Ureter (tissue), 1 donor: ENCODE data around the gene TMEM229B. TPM values are rescaled to one million over a fixed set of nuclear protein-coding genes. Genes with fewer than 3 reads are reported as not detected.

Experiments
- DNase-seq: peaks from one replicate; pipeline ENCODE4 v3.0.0-alpha.2; 2020; ENCODE audit warnings: low spot score
- total RNA-seq: library from RNA; stranded (reverse); gene quantifications from one replicate; pipeline ENCODE4 v1.2.4, GENCODE V29; 2023
- donor health status: DM: yes; HTN: yes; CAD: no.

Gene TMEM229B
- total RNA-seq, 1 donor from 2014 or later: 24.7 TPM

DNA sequence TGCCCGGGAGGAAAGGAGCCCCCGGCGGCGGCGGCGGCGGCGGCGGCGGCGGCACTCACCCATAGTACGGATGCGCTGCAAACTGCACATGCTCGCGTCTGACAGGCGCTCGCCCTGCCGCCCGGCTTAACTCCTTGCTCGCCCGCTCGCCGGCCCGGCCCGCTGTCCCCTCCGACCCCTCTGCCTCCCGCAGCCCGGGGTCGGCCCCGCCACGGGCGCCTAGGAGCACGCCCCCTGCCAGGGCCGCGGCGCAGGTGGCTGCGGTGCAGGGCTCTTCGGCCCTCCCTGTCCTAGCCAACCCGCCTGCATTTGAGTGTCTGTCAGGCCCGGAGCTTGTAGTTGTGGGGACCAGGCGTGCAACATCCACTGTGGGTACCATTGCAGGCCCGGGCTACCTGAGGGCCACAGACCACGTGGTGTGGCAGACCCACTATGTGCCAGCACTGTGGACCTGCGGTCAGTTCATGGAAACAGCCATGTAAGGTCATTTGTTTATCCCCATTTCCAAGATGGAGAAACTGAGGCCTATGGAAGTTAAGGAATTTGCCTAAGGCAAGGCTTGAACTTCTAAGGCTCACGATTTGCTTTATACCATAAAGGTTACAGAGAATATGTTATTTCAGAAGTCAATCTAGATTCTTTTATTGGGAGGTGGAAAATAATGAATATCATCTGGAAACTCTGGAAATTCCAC, 27.0 kb upstream of the TMEM229B start:
- DNase-seq: no peak

DNA sequence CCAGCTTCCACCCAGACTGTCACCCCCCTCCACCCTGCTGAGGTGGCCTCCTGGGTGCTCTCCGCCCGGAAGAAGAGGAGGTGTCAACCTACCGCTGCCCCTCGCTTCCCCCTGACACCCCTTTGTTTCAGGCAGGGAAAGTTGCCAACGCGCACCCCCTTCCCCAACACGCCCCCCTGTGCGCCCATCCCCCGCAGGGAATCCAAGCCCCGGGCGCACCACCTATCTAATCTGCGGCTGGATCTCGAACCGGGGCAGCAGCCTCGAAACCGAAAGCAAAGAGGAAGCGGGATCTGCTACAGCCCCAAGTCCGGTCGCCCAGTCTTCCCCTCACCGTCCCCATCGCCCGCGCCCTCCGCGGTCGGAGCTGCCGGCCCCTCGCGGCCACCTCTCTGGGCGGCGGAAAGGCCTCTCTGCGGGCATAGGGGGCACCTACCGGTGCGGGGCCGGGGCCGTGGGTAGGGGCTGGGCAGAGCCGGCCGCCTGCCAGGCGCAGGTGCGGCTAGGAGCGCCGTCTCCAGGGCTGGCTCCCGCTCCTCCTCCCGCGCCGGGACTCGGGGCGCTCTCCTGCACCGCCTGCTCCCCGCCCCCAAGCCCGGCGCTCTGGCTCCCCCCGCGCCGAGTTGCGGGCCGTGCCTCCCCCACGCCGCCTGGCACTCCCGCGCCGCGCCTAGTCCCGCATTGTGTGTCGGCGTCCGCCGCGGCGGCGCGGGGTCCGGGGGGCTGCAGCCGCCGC, 26.3 kb upstream of the TMEM229B start:
- peak; percentile 54 for DNase-seq

DNA sequence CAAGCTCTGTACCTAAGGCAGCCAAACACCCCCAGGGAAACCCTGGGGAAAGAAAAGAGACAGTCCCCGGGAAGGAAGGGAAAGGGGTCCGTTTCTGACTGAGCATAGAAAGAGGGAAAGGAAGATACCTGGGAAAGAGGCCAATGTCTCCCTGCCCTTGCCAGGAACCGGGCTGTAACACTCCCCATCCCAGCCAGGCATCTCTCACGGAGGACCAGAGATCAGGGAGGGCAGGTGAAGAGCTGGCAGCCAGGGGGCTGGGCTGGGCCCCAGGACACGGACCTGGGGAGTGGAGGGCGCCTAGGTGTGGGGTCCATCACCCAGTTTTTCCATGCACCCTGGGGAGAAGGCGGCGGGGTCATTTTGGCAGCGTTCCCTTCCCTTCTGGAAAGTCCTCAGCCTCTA, 25.7 kb upstream of the TMEM229B start:
- DNase-seq: no peak

DNA sequence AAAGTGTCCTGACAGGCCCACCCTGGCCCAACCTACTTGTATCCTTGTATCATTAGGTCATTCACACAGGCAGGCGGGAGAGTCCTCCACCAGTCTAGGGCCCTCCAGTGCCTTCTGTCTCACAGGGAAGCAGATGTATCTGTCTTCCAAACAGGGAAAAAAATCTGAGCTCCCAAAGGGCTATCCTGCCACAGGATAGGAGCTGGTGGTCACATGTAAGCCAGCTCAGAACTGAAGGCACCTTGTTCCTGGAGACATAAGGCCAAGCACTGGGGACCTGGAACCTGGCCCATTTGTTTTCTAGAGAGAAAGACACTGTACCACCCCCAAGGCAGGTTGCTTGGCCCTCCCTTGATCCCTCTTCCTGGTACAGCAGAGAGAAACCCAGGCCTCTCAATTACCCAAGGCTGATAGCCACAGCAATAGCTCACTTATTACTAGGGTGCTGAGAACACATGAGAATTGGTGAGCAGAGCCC, 25.1 kb upstream of the TMEM229B start:
- no peak for DNase-seq

DNA sequence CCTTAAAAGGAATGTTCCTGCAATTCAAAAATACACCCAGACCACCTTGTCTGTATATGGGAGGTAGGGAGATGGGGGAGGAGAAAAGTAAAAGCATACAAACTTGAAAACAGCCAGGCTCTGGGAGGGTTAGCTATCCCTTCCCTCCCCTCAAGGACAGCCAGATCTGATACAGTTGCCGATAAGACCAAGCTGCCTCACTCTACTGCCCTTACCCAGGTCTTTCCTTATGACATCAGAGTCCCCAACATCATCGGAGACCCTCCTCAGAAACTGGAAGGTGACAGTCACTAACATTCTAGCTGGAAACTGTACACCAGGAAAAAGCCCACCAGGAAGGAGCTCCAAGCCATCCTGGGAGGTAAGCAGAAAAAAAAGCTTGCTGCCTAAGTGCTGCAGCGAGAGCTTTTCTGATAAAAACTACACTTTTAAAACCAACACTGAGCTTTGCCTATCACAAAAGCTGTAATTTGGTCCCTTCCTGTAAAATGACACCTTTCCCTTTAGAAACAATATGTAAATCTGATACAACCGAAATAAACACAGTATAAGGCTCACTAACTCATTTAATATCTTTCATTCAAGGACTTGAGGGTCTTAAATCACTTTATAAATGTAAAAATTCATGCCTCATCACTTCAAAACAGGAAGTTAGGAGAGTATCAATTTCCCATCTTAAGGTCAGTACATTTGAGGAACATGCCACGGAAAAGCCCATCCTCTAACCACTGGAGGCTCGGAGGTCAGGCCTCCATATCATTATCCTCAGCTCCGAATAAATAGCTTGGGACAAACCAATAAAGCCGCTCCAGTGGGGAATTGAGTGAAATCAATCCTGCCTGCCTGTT, 24.2 kb upstream of the TMEM229B start:
- DNase-seq: no peak

DNA sequence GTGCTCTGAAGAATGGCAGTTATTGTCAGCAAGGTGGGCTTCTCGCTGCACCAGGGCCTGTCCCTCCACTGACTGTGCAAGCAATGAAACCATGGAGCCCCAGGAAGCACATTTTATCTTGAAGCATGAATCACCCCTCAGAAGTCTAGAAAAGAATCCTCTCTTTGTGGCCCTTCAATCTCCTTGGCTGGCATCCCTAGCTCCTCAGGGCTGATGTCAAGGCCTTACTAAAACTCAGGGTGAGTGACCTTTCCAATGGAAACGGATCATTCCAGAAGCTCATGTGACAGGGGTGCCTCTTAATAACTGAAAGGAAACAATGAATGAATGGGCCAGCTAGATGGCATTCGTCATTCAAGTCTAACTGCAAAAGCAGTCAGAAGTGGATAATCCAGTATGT, 22.3 kb upstream of the TMEM229B start:
- no peak for DNase-seq

DNA sequence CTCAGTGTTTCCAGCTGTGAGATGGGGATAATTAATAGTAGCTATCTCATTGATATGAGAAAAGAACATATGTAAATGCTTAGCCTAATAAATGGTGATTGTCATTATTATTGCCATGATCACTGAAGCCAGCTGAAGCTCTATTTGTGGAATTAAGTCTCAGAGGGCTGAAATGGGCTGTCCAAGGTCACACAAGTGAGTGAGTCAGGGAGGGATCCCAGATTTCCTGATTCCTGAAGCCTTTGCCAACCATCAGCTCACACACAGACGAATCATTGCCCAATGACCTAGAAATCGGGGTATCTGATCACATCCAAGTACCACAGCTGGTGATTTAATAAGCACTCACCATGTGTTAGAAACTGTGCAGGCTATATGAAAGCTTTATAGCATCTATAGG, 21.6 kb upstream of the TMEM229B start:
- no peak for DNase-seq

DNA sequence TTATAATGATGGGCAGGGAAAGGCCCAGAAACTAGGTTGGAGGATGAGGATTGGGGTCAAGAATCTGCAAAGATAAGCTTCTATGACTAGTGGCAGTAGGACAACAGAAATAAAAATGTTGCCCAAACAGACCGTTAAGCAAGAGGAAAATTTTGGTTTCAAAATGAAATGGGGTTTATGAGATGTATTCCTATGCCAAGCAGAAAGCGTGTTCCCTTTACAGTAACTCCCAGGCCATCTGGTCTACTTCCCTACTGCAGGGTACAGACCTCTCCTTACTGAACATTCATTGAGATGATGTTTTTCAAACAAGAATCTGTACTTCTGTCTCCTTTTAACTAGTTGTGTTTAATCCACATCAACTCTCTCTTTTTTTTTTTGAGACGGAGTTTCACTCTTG, 20.4 kb upstream of the TMEM229B start:
- no peak for DNase-seq

DNA sequence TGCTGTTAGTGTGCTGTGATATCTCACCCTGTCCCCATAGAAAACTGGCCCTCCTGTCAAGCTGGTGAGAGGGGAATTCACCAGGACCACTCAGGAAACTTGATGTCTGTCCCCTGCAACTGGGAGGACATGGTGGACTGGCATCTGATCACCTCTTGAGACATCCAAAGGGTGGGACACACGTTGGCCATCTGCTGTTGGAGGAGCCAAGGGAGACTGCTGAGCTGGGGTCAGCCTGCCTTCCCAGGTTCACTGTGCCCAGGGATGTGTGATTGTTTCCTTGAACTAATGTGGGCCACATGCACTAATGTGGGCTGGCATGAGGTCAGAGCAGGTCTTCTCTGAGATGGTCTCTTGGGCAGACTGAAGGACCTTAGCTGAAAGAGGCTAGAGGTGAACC, 16.7 kb upstream of the TMEM229B start:
- no peak for DNase-seq

DNA sequence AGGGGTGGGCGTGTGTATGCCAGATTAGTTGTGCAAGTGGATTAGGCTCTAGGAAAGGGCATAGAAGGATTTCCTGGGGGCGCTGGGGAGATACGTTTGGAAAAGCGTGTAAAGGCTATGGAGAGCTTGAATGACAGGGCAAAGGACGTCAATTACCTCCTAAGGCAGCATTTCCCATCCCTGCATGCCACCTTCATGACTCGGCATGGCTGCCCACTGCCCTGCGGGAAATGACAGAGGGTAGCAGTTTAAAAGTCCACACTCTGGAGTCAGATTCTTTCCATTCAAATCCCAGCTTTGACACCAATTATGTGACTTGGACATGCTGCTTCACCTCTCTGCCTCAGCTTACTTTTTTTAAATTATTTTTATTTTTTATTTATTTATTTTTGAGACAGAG, 14.8 kb upstream of the TMEM229B start:
- no peak for DNase-seq

DNA sequence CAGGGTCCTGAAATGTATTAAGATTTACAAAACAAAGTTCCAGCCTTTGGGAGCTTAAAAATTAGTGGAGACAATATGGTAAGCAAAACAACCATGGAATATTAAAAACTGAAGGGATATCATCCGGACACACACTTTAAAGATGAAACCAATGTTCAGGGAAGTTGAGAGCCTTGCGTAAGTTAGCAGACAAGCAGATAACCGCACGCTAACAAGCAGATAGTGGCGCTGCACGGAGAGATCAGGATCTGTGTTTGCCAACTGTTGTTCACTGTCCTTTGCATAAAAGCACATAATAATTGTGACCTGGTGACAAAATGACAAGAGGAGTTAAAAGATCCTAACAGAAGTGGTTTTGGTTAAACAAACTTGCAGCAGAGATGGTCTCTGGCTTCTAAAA, 14.3 kb upstream of the TMEM229B start:
- no peak for DNase-seq

DNA sequence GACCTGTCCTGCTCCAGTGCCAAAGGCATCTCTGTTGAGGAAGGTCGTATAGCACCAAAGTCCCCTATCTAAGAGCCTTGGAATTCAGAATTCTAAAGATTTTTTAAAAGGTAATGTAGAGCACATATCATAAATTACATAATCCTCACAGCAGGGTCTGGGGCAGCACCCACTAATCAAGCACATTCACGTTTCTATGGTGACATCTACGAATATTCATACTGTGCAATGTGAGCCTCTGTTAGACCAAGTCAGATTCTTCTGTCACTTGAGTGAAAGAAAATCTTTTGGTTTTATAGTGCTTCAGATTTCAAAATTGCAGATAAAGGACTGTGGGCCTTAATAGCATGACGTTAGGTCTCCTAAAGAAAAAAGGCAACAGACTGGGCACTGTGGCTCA, 13.1 kb upstream of the TMEM229B start:
- no peak for DNase-seq

DNA sequence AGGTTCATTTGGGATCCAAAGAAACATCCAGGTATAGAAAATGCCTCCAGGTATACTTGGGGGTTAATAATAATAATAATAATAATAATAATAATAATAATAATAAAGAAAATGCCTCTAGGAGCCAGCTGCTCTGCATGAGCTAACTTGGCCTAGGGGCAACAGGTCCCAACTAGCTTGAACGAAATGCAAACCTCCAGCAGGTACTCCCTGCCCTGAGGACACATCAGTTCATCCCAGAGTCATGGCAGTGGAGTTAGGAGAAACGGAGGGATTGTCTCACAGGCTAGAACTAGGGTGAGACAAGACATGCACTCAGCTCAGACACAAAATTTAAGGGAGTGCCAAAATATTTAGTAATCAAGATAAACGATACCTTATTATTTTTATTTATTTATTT, 12.5 kb upstream of the TMEM229B start:
- DNase-seq: no peak

DNA sequence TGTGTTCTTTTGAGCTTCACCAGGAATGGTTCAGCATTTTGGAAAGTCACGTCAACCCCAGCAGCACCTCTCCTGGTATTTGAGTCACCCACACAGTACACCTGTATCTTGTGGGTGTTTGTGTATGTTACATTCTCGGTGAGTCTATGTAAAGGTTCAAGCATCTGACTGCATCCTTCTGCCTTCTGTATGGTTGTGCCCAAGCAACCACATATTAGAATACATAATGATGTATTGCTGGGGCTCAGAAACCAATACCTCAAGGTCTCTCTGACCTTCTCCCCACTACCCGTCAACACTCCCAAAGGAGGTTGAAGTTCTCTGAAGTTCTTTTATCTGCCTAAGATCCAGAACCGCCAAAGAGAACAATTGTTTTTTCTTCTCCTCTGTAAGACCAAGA, 9.2 kb upstream of the TMEM229B start:
- no peak for DNase-seq

DNA sequence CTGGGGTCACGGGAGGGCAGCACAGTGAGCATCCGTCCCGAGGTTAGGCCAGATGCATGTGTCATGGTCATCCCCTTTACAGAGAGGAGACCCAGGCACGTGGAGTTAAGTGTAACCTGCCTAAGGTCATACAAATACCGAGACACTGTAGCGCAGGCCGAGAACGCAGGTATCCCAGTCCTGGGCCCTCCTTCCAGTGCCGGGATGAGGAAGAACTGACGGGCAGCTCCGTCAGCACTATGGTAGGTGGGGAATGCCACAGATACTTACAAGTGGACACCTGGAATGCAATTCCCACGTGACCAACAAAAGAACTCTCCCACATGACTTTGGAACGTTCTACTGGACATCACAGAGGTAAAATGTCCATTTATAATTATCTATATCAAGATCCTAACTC, 8.7 kb upstream of the TMEM229B start:
- no peak for DNase-seq

DNA sequence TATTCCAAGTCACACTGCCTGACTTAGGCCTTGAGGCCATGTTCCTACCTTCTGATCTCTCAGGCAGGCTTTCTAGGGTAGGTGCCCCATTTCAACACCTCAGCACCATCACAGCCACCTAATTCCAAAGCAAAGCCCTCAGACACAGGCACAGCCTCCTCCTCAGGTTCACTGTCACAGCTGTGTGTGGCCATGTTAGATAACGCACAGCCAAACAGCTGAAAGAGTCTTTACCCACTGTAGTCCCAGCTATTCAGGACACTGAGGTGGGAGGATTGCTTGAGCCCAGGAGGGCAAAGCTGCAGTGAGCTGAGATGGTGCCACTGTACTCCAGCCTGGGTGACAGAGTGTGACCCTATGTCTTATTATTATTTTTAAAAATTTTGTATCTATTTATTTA, 7.3 kb upstream of the TMEM229B start:
- no peak for DNase-seq

DNA sequence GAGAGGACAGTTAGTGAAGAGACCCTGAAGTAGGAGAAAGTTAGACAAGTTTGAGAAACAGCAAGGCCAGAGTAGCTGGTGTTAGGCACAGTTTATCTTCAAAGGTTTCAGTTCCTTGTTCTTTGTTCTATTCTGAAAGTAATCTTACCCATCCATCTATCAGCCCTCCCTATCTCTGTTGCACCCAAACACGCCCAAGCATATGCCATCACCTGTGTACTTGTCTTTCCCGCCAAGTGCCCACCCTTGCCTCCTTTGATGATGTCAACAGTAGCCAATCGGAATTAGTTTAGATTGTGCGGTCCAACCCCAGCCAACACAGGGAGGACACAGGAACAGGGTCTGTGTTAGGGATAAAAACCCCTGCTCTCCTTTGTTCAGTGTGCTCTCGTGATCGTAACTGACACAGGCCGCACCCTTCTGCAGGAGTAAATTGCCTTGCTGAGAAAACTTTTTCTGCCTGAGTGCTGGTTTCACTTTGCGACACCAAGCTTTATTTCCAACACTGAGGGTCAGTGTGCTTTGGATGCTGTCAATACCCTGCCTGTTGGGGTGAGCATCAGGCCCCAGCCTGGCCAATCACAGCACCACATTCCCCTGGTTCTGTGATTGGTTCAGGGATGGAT, 4.7 kb upstream of the TMEM229B start:
- DNase-seq: no peak

DNA sequence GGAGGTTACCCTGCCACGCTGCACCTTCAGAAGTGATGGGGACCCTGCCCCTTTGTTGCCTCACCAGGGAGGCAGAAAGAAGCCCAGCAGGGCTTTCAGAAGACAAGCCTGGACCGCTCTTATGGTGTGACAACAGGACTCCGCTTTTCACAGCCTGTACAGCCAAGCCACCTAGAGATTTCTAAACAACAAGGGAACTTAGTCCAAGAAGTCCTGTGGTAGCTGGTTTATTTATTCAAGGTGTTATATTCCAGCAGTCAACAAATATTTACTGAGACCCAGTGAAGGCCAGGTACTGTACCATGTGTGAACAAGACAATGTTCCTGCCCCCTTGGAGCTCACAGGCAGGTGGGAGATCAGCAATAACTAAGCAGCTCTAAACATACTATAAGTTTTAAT, 4.0 kb upstream of the TMEM229B start:
- no peak for DNase-seq

DNA sequence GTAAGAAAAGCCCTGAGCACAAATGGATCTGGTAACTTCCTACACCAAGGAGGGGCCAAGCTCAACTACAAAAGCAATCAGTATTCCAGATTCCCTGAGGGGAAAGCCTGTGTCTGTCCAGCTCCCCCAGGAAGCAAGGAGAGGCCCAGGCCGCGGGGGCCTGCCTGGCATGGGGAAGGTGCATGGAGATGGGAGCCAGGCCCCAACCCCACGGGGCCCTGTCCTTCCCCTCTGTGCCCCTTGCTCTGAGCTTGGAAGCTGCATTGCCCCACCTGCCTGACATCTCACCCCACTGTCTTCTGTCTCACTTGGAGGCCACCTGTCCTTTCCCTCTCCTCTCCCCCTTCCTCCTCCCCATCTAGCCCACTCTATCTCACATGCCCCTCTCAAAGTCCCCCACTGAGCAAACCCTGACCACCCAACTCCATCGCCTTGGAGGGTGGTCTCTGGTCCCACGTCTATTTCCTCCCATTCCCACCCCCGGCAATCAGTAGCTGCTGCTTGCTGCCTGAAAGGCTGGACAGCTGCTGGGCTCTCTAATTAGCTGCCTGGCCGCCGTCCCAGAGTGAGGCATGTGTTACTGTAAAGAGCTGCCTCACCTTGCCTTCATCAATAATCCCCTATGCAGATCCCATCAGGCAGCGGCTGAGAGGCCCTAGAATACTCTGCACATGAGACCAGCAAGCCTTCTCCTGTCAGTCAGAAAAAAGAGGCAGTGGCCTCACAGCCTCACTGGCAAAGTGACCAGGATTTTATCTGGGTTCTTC, 3.4 kb upstream of the TMEM229B start:
- DNase-seq: no peak

DNA sequence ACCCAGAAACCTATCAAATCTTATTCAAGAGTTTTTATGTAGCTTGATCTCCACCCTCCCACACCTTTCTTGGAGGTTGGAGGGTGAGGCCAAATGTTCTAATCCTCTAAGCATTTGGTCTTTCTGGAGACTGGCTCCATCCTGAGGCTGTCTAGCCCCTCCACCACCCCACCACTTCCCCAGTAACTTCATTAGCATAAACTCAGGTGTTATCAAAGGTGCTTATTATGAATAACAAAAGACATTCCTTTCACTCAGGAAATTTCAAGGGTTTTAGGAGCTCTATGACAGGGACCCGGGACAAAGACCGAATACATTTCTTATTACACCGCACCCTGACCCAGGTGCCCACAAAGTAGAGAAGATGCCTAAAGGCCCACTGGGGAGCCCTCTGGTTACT, 2.8 kb upstream of the TMEM229B start:
- DNase-seq: no peak

DNA sequence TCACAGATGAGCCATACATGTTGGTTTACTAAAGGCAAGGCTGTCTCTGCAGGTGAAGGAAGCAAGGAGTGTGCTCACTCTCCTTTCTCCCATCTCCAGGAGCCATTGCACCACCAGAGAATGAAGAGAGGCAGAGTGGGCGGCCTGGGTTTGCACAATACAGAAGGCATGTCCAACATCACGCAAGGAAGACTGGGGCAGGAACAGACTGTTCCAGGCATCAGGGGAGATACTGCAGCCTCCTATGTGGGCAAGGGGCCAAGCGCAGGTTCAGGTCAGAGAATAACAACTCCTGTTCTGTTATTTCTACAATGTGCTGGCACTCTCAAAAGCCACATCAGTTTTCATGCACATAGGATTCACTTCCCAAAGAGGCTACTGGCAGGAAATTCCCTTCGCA, 1.7 kb upstream of the TMEM229B start:
- no peak for DNase-seq
